ENCODE data around the gene OPCML. TPM values are rescaled to one million over a fixed set of nuclear protein-coding genes. Genes with fewer than 3 reads are reported as not detected.

Gene OPCML
- polyA plus RNA-seq, 3 donors, result not detected

- Histone ChIP-seq H3K27ac (ENCODE audit: low read depth in 1 of 2, low read length in 2 of 2) (no peak overlapping the region), H3K36me3 (replicated peaks in 1 of 2; ENCODE audit: control insufficient read depth in 1 of 2, insufficient read depth in 2 of 2, low read length in 2 of 2) (no peaks in the 10 kb centered on the region), H3K4me3 (replicated peaks in 1 of 3; ENCODE audit: low read depth in 2 of 3, low read length in 3 of 3) (no peak overlapping the region), H3K4me2 (replicated peaks; ENCODE audit: extremely low read depth, low read length, poor library complexity, severe bottlenecking) (no peak overlapping the region), H2AFZ (ENCODE audit: insufficient read depth, low read depth, low read length, poor library complexity, severe bottlenecking) (no peak overlapping the region), H4K20me1 (ENCODE audit: insufficient read depth, low read length) (no peaks in the 10 kb centered on the region), H3K9ac (ENCODE audit: insufficient read depth, low read length, poor library complexity, severe bottlenecking) (no peak overlapping the region), H3K4me1 (ENCODE audit: control insufficient read depth in 1 of 2, insufficient read depth in 2 of 2, low read length in 2 of 2) (no peaks in the 10 kb centered on the region), H3K79me2 (ENCODE audit: insufficient read depth, low read length) (no peaks in the 10 kb centered on the region), H3K27me3 (ENCODE audit: control insufficient read depth in 2 of 2, insufficient read depth in 2 of 2, low read length in 2 of 2) (no peaks in the 10 kb centered on the region), H3K9me3 (replicated peaks in 1 of 2; ENCODE audit: control insufficient read depth in 1 of 2, insufficient read depth in 1 of 2, low read length in 2 of 2) (no peaks in the 10 kb centered on the region)
- no peaks in the 10 kb centered on the region for H3K36me3 Mint-ChIP-seq
- no peak for TF ChIP-seq CTCF (IDR thresholded peaks at IDR 0.05)
- H3K27me3 Mint-ChIP-seq (ENCODE audit: low read depth in 3 of 3), result peaks cover 2 to 3% (median 2%) of the 10 kb centered on the region in 3 donors
- peaks cover 0 to 6% (median 0%) of the 10 kb centered on the region in 7 donors for H3K9me3 Mint-ChIP-seq
- intact Hi-C loops (cut with micrococcal nuclease), result no loop called here
- no peaks in the 10 kb centered on the region for H3K4me1 Mint-ChIP-seq
- H3K27ac Mint-ChIP-seq, result no peak overlapping the region
- no CpG with 5 or more reads among the region's 5 CpGs for WGBS (ENCODE audit: insufficient coverage)
- DNase-seq, result no peak
- no peak overlapping the region for H3K4me3 Mint-ChIP-seq
Observed at GRCh38 chr11:133305208-133305956, 226.9 kb downstream of the OPCML start.

GRCh38 chr11:133303262-133303661, 229.0 kb downstream of the OPCML start:
- TF ChIP-seq CTCF (IDR thresholded peaks at IDR 0.05), result no peak
- Mint-ChIP-seq H3K9me3 (peaks cover 0 to 6% (median 0%) of the 10 kb centered on the region in 7 donors), H3K4me1 (no peaks in the 10 kb centered on the region), H3K27me3 (ENCODE audit: low read depth in 3 of 3) (peaks cover 0 to 3% (median 2%) of the 10 kb centered on the region in 3 donors), H3K27ac (no peak overlapping the region), H3K4me3 (no peak overlapping the region), H3K36me3 (no peaks in the 10 kb centered on the region)
- Histone ChIP-seq H3K27ac (ENCODE audit: low read depth in 1 of 2, low read length in 2 of 2) (no peak overlapping the region), H3K27me3 (ENCODE audit: control insufficient read depth in 2 of 2, insufficient read depth in 2 of 2, low read length in 2 of 2) (no peaks in the 10 kb centered on the region), H3K9ac (ENCODE audit: insufficient read depth, low read length, poor library complexity, severe bottlenecking) (no peak overlapping the region), H3K9me3 (replicated peaks in 1 of 2; ENCODE audit: control insufficient read depth in 1 of 2, insufficient read depth in 1 of 2, low read length in 2 of 2) (no peaks in the 10 kb centered on the region), H3K36me3 (replicated peaks in 1 of 2; ENCODE audit: control insufficient read depth in 1 of 2, insufficient read depth in 2 of 2, low read length in 2 of 2) (no peaks in the 10 kb centered on the region), H2AFZ (ENCODE audit: insufficient read depth, low read depth, low read length, poor library complexity, severe bottlenecking) (no peak overlapping the region), H3K4me3 (replicated peaks in 1 of 3; ENCODE audit: low read depth in 2 of 3, low read length in 3 of 3) (no peak overlapping the region), H3K4me1 (ENCODE audit: control insufficient read depth in 1 of 2, insufficient read depth in 2 of 2, low read length in 2 of 2) (no peaks in the 10 kb centered on the region), H3K79me2 (ENCODE audit: insufficient read depth, low read length) (no peaks in the 10 kb centered on the region), H4K20me1 (ENCODE audit: insufficient read depth, low read length) (no peaks in the 10 kb centered on the region), H3K4me2 (replicated peaks; ENCODE audit: extremely low read depth, low read length, poor library complexity, severe bottlenecking) (no peak overlapping the region)
- 72% methylated on average over 2 of the region's 5 CpGs for WGBS (ENCODE audit: insufficient coverage)
- DNase-seq, result no peak
- intact Hi-C loops (cut with micrococcal nuclease), result no loop called here
